HG03378 (cell line): ENCODE data around the gene CRB1.
A peak's percentile ranks its signal among the peaks of the same experiment; 100 is the strongest.

Experiments
- ATAC-seq: cut with Tn5 transposase; IDR thresholded peaks from one replicate; pipeline ENCODE4 v1.9.1; 2021; ENCODE audit warnings: mild to moderate bottlenecking, moderate library complexity; ENCODE audit not compliant: unreplicated experiment

The CRB1 gene

GRCh38 chr1:197342044-197342565 is 74.1 kb downstream of the CRB1 start:
- no peak for ATAC-seq

GRCh38 chr1:197342669-197343068 is 74.6 kb downstream of the CRB1 start:
- ATAC-seq, result no peak

GRCh38 chr1:197343663-197344273 is 75.7 kb downstream of the CRB1 start:
- no peak for ATAC-seq

- no peak for ATAC-seq
These were observed 83.9 kb downstream of the CRB1 start for GRCh38 chr1:197351821-197352440.

DNA sequence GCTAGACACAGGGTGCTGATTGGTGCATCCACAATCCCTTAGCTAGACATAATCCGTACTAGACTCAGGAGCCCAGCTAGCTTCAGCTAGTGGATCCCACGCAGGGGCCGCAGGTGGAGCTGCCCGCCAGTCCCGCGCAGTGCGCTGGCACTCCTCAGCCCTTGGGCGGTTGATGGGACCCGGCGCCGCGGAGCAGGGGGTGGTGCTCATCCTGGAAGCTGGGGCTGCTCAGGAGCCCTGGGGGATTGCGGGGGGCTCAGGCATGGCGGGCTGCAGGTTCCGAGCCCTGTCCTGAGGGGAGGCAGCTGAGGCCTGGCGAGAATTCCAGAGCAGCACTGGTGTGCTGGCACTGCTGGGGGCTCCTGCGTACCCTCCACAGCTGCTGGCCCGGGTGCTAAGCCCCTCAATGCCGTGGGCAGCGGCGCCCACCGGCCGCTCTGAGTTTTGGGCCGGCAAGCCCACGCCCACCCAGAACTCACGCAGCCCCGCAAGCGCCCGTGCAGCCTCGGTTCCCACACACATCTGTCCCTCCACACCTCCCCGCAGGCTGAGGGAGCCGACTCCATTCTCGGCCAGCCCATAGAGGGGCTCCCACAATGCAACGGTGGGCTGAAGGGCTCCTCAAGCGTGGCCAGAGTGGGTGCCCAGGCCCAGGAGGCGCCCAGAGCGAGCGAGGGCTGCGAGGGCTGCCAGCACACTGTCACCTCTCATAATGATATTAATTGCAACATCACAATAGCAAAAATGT is 87.4 kb downstream of the CRB1 start:
- no peak for ATAC-seq

GRCh38 chr1:197356723-197357533 is 88.9 kb downstream of the CRB1 start:
- peak; percentile 57 for ATAC-seq

- ATAC-seq, result no peak
These were observed 90.9 kb downstream of the CRB1 start for GRCh38 chr1:197358959-197359358.

DNA sequence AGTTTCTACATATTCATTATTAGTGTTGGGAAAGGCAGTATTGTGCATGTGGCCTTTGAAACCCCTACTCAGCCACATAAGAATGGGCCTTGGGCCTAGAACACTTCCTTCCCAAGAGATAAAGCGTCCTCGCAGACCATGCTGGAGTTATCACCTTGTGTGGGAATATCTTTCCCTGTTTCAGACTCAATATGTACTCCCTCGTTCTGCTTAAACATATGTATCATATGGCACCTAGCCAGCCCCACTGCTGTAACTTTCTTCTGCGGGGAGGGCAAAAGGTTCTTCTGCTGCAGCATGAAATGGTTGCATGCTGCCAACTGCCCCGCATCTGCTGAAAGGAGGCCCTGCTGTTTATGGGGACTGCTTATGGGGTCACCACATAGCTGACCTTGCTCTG is 92.0 kb downstream of the CRB1 start:
- no peak for ATAC-seq

GRCh38 chr1:197362871-197363270 is 94.8 kb downstream of the CRB1 start:
- ATAC-seq, result no peak

DNA sequence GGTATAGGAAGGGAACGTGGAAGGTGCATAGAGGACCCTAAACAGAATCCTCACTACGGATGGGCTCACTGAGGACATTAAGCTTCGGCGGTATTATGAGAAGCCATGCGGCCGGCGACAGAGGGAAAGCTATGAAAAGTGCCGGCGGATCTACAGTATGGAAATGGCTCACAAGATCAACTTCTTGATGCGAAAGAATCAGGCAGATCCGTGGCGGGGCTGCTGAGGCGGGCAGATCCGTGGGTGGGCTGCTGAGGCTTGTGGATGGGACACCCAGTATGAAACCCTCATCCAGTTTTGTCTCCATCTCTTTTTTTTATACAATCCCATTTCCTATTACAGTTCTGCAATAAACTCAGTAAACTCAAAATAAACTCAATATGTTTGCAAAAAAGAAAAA is 95.8 kb downstream of the CRB1 start:
- ATAC-seq, result no peak

DNA sequence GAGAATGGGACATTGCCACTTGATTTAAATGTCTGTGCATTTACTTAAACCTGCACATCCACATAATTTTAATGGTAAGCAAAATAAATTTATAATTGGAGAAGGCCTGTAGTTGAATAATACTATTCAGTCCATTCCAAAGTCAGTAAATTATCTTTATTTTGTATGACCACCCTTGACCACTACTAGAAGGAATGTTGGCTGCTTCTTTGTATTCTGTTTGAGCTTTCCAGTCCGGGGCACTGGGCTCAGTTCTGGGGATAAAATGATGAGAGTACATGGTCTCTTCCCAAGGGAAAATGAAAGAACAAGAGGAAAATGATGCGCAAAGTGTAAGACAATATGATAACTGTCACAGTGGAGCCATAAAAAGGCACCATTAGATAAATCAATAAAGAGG is 98.9 kb downstream of the CRB1 start:
- ATAC-seq, result no peak

- no peak for ATAC-seq
These were observed 99.6 kb downstream of the CRB1 start for GRCh38 chr1:197367627-197368026.

GRCh38 chr1:197374428-197374827 is 106.4 kb downstream of the CRB1 start:
- ATAC-seq, result no peak

DNA sequence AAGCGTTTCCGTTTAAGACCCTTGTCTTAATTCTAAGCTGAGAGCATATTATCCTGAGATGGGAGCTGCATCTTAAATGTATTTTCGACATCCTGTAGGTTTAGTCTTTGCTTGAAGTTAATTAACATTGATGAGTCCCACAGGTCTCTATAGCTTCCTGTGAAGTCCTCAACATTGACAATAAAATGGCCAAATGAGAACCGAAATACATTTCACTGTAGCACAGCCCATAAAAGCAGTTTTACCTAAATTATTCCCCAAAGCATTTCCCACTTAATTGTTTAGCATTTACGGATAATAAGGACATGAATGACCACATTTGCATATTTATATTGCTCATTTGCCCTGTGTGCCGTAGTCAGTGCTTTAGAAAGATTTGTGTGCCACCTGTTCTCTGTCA is 116.4 kb downstream of the CRB1 start:
- no peak for ATAC-seq

DNA sequence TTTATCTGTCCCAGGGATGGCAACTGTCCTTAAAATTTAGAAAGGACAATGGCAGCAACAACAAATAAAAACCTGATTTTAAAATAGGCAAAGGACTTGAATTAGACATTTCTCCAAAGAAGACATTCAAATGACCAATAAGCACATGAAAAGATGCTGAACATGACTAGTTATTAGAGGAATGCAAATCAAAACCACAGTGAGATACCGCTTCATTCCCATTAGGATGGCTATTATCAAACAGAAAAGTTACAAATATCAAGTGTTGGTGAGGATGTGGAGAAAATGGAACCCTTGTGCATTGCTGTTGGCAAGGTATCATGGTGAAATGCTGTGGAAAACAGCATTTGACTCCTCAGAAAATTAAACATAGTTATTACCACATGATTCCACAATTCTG is 120.7 kb downstream of the CRB1 start:
- no peak for ATAC-seq

- no peak for ATAC-seq
These were observed 122.8 kb downstream of the CRB1 start for GRCh38 chr1:197390856-197391255.

GRCh38 chr1:197391303-197392226 is 123.5 kb downstream of the CRB1 start:
- no peak for ATAC-seq

DNA sequence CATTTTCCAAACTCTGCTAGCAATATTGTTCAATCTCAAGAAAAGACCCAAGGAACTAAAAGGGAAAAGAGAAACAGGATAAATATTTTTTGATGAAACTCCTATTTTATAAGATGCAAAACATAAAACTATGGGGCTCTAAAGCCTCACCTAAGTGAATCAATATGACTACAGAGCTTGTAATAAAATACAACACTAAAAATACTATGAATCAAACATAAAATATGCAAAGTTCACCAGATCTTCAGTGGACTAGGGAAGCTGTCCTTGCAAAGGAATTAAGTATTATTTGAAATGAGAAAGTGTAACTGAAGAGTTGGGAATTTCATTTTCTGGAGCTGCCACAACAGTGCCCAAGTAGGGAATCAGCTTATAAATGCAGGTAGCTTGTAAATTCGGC is 124.5 kb downstream of the CRB1 start:
- ATAC-seq, result no peak

DNA sequence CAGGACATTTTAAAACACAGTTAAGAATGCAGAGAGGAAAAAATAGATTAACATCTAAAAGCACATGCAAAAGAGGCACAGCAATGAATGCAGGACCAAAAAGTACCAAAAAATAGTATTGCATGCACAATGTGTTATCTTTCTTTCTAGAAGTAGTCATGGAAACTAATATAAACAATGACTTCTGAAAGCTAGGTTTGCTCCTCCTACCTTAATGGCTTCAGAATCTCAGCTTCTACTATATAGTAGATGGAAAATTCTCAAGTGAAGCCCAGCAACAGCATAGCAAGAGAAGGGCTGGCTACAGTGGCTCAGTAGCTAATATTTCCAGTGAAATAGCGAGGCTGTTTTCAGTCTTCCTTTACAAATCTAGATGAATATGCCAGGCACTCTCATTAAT is 125.1 kb downstream of the CRB1 start:
- ATAC-seq, result no peak

- ATAC-seq, result no peak
These were observed 125.7 kb downstream of the CRB1 start for GRCh38 chr1:197393772-197394171.
